GM18505 (cell line): ENCODE results near the gene TBL3.

Experiments used
- ATAC-seq: cut with Tn5 transposase; IDR thresholded peaks from one replicate; pipeline ENCODE4 v1.9.1; 2021; ENCODE audit not compliant: unreplicated experiment
- POLR2A ChIP-seq: IDR thresholded peaks from 4 replicates; pipeline ENCODE4 v1.6.1; 2011; ENCODE audit warnings: borderline replicate concordance; ENCODE audit not compliant: insufficient read depth, insufficient read length; ENCODE audit errors: extremely low read depth

TBL3 gene

DNA sequence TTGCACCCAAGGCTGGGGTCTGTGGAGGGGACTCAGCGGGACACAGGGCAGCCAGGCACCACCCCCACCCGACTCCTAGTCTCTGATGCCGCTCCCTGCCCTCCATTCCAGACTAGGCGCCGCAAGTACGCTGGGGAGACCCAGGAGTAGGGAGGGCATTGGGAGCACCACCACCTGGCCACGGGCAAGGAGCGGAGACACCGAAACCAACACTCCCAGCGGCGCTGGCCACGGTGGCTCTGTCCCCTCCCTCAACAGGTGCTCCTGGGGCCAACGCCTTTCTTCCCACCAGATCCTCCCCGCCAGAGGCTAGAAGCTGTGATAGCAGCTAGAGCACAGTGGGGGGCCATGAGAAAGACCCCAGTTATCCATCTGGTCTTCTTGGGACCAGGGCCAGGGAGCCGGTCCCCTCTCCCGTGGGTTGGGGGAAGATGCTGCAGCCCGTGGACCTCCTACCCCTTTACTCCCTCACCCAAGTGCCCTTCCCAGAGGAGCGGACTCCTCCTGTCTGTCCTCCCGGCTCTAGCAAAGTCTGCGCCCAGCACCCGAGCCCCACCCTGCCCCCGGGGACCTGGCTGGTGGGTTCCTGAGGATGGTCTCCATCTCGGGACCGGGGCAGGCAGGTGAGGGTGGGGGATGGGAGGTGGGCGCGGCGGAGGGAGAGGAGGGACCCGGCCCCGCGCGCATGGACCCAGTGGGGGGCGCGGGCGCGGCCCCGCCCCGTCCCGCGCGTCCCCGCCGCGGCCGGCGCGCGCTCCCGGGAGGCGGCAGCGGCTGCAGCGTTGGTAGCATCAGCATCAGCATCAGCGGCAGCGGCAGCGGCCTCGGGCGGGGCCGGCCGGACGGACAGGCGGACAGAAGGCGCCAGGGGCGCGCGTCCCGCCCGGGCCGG is 17.6 kb downstream of the TBL3 start, which contains the start of gene SYNGR3:
Gene SYNGR3, plus strand, starts transcription at position 762 of the 892 bp plus-strand sequence. CDS start 133 bp downstream, outside the sequence.
- no peak for TF ChIP-seq POLR2A
- ATAC-seq: no peak

DNA sequence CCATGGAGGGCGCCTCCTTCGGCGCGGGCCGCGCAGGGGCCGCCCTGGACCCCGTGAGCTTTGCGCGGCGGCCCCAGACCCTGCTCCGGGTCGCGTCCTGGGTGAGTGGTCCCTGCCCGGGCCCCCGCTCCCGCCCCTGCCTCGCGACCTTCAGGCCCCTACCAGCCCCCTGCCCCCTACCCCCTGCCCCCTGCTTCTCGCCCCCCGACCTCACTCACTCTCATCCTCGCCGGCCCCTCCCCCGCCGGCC is 18.2 kb downstream of the TBL3 start:
- no peak for ATAC-seq
- no peak for TF ChIP-seq POLR2A

DNA sequence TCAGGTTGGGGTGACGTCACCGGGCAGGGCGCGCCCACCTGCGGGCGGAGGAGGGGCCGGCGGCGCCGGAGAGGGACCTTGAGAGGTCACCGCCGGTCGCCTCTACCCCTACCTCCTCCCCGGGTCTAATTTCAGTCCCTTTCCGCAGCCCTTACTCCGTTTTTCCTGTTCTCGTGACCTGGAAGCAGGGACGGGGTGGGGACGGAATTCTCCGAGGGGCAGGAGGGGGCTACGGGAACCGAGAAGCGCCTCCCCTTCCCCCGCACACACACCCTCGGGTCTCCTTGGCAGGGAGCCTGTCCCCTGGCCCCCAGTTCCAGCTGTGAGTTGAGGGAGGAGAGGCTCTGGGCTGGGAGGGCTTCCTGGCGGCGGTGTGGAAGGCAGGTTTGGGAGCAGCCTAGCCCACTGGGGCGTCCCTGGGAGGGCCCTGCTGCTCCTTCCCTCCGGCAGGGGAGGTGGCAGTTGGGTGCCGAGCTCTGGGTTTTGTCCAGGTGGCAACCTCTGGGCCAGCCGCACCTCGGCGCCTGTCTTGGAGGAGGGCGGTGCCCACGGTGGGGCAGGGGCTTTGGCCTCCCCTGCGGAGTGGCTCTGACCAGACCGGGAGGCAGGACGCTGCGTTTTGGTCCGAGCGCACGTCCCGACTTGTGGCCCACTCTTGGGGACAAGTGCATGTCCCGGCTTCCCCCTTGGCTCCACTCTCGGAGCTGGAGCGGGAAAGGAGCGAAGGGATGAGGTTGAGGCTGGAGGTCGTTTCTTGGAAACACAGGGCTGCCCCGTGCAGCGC is 18.7 kb downstream of the TBL3 start:
- ATAC-seq: peak; percentile 4
- TF ChIP-seq POLR2A: peak; percentile 20

DNA sequence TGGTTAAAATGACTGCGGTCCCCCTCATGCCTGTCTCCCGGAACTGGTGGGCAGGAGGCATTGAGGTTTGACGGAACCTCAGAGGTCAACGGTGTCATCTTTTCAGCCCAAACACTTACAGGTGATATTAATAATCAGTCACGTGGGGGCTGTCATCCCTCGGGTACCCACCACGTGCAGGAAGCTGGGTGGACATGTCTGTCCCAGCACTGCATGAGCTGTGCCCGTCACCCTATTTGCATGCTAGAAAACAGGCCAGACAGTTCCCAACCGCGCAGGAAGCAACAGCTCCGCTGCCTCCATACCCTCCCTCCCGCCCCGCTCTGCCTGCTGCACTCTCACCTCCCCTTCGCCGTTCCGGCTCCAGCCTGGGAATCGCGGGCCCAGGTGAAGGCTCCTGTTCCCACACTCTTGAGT is 19.3 kb downstream of the TBL3 start:
- peak; percentile 54 for TF ChIP-seq POLR2A
- ATAC-seq: peak; percentile 35

DNA sequence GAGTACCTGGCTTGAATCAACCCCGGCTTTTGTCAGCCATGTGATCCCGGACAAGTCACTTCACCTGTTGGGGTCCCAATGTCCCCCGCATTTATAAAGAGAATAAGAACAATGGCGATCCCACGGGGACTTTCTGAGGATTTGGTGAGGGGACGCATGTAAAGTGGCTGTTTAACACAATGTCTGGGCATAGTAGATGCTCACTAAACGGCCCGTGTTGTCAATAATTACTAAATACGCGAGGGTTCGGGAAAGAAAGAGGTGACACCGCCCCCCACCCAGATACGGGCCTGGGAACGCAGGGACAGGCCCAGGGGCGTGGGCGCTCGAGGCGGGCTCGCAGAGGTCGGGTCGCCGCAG is 19.7 kb downstream of the TBL3 start:
- no peak for ATAC-seq
- no peak for TF ChIP-seq POLR2A

DNA sequence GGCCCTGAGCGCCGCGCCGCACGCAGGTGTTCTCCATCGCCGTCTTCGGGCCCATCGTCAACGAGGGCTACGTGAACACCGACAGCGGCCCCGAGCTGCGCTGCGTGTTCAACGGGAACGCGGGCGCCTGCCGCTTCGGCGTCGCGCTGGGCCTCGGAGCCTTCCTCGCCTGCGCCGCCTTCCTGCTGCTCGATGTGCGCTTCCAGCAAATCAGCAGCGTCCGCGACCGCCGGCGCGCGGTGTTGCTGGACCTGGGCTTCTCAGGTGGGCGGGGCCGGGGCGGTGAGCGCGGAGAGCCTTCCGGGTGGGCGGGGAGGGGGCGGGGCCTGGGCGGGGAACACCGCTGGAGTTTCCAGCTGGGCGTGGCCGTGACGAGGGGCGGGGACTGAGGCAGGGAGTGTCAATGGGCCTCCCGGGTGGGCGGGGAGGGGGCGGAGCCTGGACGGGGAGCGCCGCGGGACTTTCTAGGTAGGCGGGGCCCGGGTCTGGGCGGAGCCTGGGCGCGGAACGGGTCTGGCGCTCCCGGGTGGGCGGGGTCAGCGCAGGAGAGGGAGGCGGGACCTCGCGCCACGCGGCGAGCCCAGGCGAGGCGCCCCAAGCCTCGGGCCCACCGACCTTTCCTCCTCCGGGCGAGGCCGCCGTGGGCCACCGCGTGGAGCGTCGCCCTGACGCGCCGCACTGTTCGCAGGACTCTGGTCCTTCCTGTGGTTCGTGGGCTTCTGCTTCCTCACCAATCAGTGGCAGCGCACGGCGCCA is 20.3 kb downstream of the TBL3 start:
- peak; percentile 47 for ATAC-seq
- TF ChIP-seq POLR2A: peak; percentile 67

DNA sequence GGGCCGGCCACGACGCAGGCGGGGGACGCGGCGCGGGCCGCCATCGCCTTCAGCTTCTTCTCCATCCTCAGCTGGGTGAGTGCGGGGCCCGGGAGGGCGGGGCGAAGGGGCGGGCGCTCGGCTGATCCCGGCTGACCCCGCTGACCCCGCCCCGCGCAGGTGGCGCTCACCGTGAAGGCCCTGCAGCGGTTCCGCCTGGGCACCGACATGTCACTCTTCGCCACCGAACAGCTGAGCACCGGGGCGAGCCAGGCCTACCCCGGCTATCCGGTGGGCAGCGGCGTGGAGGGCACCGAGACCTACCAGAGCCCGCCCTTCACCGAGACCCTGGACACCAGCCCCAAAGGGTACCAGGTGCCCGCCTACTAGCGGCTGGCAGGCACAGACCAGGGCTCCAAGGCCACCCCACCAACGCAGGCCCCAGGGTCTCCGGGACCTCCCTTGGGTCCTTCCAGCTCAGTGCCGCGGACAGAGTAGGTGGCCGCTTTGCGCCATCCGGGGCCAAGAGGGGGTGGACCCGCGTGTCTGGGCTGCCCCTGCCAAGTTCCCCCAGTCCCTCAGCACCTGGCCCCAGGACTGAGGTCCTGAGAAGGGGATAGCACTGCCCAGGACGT is 21.0 kb downstream of the TBL3 start:
- no peak for TF ChIP-seq POLR2A
- no peak for ATAC-seq

DNA sequence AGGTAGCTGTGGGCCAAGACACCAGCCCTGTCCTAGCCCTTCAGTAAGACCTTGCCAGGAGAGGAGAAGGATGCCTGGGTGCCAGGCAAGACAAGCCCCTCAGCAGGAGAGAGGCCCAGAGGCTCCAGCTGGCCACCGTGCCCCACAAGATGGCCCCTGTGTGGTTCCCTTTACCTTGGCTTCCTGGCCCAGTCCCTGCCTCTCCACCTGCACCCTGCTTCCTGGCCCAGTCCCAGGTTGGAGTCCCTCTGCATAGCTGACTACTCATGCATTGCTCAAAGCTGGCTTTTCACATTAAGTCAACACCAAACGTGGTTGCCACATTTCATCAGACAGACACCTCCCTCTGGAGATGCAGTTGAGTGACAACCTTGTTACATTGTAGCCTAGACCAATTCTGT is 21.9 kb downstream of the TBL3 start:
- TF ChIP-seq POLR2A: no peak
- ATAC-seq: no peak

DNA sequence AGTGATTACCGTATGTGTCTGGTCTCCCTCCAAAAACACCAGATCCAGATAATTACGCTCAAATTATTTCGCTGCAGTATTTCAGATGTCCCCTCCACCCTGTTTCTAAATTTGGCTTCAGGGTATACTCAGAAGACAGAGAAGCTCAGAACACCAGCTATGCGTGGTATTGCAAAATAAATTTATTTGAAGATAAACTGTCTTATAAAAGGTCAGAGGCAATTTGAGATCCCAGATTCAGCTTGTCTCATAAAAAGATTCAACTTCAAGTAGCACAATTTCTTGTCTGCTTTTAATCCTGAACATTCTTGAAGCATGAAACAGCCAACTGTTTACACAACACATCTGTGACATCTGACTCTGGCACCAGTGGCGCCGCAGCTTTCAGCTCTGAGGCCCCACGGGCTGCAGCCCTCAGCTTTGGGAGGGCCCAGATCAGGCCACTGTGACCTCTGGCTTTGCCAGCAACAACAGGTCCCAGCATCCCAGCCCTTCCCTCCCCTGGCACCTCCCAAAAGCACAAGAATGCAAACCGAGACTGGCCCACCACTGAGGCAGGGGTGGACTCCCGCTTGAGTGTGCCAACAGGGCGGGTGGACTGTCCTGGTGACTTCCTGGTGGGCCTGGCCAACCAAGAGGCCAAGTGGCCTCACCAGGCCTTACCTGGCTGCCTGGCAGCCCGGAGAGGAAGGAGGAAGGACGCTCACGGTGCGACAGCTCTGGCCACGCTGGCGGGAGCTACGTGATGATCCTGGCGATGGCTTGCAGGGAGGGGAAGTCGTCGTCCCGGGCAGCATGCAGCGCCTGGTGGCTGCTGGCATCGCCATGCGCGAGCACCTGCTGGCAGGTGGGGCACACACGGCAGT is 25.9 kb downstream of the TBL3 start:
- no peak for TF ChIP-seq POLR2A
- no peak for ATAC-seq

DNA sequence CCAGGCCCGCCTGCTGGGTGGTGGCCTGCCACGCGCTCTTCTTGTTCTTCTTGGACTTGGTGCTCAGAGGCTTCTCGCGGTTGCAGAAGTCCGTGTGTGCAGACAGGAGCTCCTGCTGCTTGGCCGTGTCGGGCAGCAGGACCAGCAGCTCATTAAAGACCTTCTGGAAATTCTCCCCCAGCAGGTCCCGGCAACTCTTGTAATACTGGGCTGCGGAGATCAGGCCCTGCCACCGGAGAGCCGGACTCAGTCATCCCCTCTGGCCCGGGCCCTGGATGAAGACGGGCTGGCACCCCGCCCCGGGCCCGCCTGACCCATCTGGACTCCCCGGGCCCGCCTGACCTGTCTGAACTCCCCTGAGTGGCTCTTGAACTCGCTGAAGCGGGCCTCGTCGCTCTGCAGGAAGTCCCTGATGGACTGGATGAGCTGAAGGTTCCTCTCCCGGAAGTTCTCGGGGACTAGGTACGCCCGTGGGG is 26.5 kb downstream of the TBL3 start:
- ATAC-seq: no peak
- no peak for TF ChIP-seq POLR2A

DNA sequence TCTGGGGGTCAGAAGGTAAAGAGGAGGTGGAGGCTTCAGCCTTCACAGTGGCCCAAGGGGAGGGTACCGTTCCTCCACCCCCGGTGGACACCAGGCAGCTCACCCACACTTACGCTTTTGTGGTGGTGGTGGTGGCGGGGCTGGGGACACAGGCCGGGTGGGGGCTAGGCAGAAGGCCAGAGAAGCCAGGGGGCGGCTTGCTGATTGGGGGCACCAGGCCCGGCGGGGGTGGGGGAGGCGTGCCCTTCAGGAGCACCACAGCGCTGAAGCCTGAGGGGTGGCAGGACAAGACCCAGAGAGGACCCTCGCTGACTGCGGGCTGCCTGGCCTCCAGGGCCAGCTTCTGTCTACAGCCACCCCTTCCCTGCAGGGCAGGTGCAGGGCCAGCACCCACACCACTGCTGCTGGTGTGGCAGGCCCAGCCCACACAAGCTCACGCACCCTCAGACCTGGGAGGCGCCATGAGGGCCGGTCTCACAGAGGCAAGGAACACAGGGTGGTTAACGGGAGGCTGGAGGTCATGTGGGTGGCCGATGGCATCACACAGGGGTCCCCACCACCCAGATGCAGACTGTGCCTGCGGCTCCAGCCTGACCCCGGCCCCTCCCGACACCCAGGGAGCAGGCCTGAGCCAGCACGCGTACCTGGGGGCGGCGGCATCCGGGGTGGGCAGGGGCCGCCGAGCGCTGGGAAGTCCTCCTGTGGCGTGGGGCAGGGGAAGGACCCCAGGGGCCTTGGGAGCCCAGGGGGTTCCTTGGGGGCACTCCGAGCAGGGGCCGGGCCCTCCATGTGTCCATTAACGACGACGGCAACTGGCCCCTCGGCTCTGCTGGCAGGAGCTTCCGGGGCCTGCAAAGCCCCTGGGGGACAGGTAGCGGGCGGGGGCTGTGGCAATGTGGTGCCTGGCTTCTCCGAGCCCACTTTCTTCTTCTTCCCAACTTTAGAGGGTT is 27.3 kb downstream of the TBL3 start:
- no peak for TF ChIP-seq POLR2A
- ATAC-seq: no peak
